SK-N-MC (cell line): Measurements from ENCODE around the gene RUNX1.

Experiments used
- EZH2 ChIP-seq: fragments of 200-600 bp; sonication (generic); IDR thresholded peaks from one replicate; pipeline ENCODE4 v1.6.1; 2017; ENCODE audit warnings: antibody characterized with exemption
- FOXP2 ChIP-seq: optimal IDR thresholded peaks from 2 replicates; pipeline ENCODE3; 2011; ENCODE audit warnings: mild to moderate bottlenecking, moderate library complexity; ENCODE audit not compliant: insufficient read depth; ENCODE audit errors: extremely low read length, control extremely low read depth
- POLR2AphosphoS5 ChIP-seq: IDR thresholded peaks from 2 replicates; pipeline ENCODE4 v1.6.1; 2012; ENCODE audit warnings: mild to moderate bottlenecking, low read depth, low read length, borderline replicate concordance

GRCh38 chr21:34858559-34858958 is 190.5 kb downstream of the RUNX1 start:
- TF ChIP-seq POLR2AphosphoS5 (no peak), EZH2 (no peak), FOXP2 (no peak)
